HL-60 (cell line): Measurements from ENCODE around the gene ALDH7A1.

Experiments
- CTCF ChIP-seq: IDR thresholded peaks from one replicate; pipeline ENCODE4 v1.5.1; 2011; ENCODE audit warnings: low read length, control low read depth, inconsistent platforms; ENCODE audit not compliant: insufficient read depth
- GABPA ChIP-seq: IDR thresholded peaks from 2 replicates; pipeline ENCODE4 v1.6.1; 2012; ENCODE audit warnings: low read depth
- POLR2AphosphoS5 ChIP-seq: IDR thresholded peaks from 2 replicates; pipeline ENCODE4 v1.6.1; 2012; ENCODE audit warnings: low read depth
- REST ChIP-seq: IDR thresholded peaks from 2 replicates; pipeline ENCODE4 v1.6.1; 2012; ENCODE audit warnings: low read depth; ENCODE audit not compliant: insufficient replicate concordance
- SPI1 ChIP-seq: IDR thresholded peaks from 2 replicates; pipeline ENCODE4 v1.6.1; 2012; ENCODE audit warnings: low read depth, mild to moderate bottlenecking, borderline replicate concordance

- no peak for TF ChIP-seq CTCF
- TF ChIP-seq REST = no peak
- no peak for TF ChIP-seq POLR2AphosphoS5
- TF ChIP-seq SPI1 = no peak
- no peak for TF ChIP-seq GABPA
These were observed 78.9 kb downstream of the ALDH7A1 start for GRCh38 chr5:126516133-126516532.
